NCI-H2107 (cell line): ENCODE measurements around the gene TPP1.

ENCODE experiments used
- DNase-seq: peaks from one replicate; lab custom pipeline; 2025; lab: John Stamatoyannopoulos, UW

TPP1 gene

DNA sequence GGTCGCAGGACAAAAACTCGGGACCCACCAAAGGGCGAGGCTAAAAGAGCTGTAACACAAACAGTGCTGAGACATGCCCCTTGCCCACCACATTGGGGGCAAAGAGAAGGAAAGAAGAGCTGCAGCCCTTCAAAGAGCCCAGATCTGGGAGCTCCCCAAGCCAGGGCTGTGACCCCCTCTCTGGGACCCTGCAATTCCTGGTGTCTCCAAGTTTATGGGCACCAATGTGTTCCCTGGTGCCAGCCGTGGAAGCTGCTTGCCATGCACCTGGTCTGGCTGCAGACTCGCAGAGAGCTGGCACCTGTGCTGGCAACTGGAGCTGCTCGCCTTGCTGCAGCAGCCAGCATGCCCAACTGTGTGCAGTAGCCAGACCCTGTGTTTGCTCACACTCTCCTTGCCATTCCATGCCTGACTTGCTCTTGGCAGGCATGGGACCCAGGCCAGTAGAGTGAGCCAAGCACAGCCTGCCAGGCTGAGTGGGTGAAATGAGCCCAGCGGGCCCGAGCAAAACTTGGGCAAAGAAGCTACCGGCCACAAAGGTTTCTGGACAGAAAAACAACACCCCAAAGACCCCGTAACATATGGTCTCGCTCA is 31.8 kb downstream of the TPP1 start:
- no peak for DNase-seq

DNA sequence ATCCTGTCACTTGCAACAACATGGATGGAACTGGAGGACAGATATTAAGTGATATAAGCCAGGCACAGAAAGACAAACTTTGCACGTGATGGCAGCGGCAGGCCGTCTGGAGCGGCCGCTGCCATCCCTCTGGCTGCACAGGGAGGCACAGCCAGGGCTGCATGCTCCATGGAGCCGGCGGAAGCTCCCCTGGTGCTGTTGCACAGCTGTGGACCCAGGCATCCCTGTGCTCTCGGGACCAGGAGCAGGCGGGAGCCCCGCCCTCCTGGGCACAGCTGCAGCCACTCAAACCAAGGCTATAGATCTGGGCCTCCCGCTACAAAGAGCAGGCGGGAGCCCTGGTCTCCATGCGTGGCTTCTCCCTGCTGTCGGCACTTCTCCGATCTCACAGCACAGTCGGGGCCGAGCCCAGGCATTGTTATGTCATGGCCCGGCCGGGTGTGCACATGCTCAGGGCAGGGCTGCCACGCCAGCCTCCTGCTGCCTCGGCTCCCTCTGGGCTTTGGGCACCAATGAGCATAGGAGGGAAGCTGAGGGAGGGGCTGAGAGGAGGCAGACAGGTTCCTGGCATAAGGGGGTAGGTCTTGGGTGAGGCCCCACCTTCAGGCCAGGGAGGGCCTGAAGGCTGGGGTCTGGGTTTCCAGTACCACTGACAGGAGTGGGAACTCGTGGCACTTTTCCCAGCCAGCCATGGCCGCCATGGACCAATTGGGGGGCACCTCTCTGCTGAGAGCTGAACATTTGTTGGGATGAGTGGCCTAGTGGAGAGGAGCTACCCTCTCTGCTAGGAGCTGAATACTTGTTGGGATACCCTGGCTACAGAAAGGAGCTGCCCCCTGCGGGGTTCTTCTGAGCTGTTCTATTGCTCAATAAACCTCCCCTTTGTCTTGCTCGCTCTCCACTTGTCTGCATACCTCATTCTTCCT is 32.5 kb downstream of the TPP1 start:
- no peak for DNase-seq

DNA sequence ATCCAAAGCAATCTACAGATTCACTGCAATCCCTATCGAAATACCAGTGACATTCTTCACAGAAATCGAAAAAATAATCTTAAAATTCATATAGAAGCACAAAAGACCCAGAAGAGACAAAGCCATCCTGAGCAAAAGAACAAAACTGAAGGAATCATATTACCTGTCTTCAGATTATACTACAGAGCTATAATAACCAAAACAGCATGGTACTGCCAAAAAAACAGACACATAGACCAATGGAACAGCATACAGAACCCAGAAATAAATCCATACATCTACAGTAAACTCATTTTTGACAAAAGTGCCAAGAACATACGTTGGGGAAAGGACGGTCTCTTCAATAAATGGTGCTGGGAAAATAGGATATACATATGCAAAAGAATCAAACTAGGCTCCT is 34.7 kb downstream of the TPP1 start:
- DNase-seq = no peak

DNA sequence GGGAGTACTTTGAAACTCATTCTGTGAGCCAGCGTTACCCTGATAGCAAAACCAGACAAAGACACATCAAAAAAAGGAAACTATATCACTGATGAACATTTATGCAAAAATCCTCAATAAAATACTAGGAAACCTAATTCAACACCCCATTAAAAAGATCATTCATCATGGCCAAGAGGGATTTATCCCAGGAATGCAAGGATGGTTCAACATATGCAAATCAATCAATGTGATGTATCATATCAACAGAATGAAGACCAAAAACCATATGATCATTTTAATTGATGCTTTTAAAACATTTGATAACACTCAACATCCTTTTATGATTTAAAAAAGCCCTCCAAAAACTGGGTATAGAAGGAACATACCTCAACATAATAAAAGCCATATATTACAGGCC is 35.6 kb downstream of the TPP1 start:
- DNase-seq = no peak

DNA sequence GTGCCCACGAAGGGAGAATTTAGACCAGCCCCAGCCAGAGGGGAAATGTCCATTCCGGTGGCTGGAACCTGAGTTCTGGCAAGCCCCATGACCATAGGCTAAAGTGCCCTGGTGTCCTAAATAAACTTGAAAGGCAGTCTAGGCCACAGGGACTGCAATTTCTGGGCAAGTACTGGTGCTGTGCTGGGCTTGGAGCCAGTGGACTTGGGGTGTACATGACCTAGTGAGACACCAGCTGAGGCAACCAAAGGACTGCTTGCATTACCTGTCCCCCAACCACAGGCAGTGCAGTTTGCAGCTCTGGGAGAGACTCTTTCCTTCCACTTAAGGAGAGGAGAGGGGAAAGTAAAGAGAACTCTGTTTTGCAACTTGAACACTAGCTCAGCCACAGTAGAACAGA is 39.5 kb downstream of the TPP1 start:
- no peak for DNase-seq

DNA sequence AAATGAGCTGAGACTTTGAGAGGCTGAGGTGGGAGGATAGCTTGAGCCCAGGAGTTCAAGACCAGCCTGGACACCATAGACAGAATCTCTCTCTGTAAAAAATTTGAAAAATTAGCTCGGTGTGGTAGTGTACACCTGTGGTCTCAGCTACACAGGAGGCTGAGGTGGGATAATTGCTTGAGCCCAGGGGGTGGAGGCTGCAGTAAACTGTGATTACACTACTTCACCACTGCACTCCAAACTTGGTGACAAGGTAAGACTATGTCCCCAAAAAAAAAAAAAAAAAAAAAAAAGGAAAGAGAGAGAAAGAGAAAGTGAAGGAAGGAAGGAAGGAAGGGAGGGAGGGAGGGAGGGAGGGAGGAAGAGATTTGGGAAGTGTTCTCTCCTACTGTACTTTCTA is 41.1 kb downstream of the TPP1 start:
- no peak for DNase-seq

DNA sequence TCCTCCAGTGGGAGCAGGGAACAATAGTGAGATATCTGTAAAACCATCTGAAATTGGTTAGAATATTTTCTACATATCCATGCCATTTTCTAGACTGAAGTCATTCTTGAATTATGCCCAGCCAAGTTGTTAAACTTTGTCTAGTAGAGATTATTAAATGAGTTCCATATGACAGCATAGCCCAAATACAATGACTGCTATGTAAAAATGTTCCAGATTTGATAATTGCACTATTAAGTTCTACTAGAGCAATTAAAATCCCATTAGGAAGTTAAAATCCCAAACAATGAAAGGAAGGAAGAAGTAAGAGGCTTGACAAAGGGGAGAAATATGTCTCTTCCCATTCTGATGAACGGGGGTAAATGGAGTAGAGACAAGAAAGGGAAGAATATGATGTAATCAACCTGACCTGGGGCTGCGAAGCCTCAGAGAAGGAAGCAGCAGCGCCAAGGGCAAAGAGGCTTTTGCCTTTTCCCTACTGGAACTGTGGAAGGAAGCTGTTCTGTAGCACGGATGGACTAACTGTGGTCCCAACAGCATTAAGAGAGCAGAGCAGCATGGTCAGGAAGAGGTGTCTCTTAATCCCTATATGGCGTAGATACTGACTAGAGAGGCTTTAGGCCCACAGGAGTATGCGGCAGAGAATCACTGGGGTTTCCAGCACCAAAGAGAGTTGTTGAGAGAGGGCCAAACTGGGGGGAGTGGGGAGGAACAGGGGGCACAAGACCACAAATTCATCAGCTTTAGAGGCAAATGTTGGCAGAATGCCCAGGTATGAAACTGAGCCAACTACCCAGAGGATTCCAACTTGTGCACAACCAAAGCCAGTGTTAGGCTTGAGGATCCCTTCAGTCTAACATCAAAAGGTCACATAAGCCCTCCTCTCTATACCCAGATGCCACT is 42.5 kb downstream of the TPP1 start:
- no peak for DNase-seq

DNA sequence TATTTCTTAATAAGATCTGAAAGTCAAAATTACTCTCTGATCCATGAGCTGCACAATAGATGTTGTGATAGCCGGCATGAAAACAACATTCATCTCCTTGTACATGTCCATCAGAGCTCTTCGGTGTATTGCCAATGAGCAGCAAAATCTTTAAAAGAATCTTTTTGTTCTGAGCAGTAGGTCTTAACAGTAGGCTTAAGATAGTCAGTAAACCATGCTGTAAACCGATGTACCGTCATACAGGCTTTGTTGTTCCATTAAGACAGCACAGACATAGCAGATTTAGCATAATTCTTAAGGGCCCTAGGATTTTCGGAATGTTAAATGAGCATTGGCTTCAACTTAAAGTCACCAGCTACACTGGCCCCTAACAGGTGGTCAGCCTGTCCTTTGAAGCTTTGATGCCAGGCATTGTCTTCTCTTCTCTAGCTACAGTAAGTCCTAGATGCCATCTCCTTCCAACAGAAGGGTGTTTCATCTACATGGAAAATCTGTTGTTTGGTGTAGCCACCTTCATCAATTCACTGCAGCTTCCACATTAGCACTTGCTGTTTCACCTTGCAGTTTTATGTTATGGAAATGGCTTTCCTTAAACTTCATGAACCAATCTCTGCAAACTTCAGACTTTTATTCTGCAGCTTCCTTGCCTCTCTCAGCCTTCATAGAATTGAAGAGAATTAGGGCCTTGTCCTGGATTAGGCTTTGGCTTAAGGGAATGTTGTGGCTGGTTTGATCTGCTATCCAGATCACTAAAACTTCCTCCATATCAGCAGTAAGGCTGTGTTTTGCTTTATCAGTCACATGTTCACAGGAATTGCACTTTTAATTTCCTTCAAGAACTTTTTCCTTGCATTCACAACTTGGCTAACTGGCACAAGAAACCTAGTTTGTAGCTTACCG is 44.2 kb downstream of the TPP1 start:
- no peak for DNase-seq

DNA sequence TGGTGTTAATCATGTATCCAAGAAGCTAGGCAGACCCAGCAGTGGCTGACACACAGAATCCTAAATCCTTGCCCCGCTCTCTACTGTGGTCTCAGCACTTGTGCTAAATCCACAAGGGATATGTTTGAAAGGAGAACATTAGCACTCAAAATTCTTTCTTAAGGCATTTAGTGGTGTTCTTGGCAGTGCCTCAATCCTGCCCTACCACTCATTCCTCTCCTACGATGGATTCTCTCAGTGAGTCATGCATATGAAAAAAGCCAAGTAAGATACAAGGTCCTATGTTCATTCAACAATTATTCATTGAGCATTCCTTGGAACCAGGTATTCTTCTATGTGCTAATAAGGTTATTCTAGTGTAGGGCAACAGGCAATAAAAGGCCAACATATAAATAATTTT is 47.0 kb downstream of the TPP1 start:
- no peak for DNase-seq

DNA sequence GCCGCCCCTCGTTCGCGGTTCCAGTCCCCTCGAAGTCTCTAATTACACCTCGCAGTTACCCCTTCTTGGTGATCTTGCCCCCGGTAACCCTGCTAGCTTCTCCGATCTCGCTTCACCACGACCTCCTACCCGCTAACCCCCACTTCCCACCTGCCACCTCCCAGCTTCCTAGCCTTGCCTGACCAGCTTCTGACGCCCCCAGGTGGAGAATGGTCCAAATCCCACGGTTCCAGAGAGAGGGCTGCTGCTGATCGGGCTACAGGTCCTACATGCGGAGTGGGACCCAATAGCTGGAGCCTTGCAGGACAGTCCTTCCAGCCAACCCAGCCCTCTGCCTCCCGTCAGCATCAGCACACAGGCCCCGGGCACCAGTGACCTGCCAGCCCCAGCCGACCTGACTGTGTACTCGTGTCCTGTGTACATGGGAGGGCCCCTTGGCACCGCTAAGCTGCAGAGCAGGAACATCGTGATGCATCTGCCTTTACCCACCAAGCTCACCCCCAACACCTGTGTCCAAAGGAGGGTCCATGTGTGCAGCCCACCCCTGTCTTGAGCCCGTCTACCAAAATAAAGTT is 47.7 kb downstream of the TPP1 start:
- DNase-seq = no peak

DNA sequence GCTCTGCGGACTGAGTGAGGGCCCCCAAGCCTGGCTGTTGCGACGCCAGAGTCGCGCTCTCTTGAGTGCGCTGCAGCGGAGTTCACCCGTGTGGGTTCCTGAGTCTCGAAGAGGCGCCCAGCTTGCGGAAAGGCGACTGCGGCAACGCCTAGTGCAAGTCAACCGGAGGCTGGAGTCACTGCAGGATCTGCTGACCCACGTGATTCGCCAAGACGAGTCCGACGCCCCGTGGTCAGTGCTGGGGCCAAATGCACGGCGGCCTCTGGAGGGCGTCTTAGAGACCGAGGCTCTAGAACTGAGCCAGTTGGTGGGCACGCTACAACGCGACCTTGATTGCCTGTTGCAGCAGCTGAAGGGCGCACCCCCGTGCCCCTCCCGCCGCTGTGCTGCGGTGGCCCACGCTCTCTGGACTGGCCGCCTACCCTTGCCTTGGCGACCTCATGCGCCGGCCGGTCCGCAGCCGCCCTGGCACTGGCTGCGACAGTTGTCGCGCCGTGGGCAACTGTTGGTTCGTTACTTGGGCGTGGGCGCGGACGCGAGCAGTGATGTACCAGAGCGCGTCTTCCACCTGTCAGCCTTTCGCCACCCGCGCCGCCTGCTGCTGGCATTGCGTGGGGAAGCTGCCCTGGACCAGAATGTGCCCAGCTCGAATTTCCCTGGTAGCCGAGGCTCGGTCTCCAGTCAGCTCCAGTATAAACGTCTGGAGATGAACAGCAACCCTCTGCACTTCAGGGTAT is 48.4 kb downstream of the TPP1 start:
- no peak for DNase-seq

DNA sequence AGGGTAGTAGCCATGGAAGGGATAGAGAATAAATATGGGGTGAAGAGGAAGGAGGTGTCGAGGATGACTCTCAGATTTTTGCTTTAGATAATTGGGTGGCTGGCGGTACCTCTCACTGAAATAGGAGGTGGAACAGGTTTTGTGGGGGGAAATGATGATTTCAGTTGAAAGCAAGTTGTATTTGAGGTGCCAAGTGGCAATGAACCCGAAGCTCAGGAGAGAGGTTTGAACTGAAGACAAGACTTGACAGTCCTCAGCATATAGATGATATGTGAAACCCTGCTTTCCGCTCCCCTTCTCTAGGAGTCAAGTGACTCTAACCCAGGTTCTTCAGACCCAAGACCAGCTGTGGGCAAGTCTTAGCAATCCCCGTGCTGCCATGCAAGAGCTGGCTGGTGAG is 49.5 kb downstream of the TPP1 start:
- DNase-seq = no peak

DNA sequence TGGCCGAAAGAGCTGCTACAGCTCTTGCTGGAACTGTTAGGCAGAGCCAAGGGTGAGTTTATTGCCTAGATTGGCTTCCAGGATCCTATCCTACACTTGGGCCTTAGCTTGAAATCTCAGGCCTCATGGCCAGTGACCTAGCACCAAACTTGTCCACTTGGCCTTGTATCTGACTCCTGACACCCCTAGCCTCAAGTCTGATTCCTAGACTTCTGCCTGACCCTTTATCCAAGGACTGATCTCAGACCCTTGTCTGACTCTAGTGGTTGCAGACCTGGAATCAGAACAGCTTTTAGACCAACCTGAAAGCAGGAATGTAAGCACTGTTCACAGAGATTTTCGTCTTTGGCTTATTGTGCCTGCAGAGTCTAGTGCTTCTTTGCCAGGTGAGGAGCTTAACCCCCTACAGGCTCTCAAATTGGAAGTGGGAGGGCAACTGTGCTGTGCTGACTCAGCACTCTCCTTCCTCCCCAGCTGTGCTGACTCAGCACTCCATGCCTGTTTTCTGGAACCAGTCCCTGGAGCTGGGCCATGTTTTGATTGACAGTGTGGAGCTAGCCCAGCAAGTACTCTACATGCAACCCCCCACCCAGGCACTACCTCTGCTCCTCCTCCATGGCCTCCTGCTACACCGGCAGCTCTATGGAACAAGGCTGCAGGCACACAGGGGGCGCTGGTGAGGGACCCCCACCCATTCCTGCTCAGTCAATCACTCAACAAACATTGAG is 50.9 kb downstream of the TPP1 start:
- DNase-seq = no peak

DNA sequence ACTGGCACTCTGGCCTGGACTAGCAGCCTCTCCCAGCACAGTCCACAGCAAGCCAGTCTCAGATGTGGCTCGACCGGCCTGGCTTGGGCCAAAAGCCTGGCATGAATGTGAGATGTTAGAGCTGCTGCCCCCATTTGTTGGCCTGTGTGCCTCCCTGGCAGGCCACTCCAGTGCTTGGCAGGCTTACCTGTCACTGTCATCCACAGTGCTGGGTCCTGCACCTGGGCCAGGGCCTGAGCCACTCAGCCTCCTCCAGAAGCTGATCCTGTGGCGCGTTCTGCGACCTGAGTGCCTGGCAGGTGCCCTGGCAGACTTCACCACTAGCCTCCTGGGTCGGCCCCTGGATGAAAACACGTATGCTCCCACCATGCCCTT is 51.9 kb downstream of the TPP1 start:
- no peak for DNase-seq

DNA sequence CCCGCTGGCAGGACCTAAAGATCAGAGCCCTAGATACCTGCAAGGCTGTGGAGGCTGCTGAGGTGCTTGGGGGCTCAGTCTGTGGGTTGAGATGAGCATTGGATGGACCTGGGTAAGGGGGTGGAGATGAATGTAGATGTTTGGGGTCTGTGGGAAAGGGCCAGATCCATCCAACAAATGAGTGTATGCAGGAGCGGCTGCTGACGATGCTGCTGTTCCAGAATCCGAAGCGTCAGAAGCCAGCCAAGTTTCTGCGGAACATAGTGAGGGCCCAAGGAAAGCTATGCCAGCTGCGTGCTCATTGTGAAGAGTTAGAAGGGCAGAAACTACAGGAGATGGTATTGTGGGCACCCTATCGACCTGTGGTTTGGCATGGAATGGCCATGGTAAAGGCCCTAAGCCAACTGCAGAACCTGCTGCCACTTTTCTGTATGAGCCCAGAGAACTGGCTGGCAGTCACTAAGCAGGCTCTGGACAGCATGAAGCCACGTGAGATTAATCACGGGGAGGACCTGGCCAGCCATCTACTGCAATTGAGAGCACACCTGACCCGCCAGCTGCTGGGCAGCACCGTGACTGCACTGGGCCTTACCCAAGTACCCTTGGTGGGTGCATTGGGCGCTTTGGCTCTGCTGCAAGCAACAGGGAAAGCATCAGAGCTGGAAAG is 52.4 kb downstream of the TPP1 start:
- no peak for DNase-seq

DNA sequence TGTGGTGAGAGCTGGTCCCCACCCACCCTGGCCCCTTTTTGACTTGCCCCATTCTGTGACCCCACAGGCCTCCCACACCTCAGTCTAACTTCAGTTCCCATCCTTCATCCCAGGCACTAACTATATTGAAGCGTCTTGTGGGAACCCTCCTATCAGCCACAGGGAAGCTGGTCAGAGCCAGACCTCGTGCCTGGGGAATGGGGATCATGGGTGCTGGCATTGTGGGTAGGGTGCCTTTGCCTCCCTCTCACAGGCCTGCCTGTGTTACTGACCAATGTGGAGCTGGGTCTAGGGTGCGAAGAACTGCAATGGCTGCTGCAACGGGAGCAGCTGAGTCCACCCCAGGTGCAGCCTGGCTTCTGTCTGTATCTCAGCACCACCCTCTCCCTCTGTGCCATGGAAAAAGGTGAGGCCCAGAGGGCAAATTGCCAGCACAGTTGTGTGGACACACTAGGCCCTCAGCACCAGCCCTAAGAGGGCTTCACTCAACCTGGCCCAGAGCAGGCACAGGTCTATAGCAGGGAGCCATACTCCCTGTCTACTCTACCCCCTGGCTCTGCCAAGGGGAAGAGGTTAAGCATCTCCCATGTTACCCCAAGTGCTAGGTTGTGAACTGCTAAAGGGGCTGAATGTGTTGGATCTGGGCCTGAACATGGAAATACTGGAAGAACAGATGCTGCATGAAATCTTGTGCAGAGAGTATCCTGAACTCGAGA is 53.1 kb downstream of the TPP1 start:
- DNase-seq = no peak

DNA sequence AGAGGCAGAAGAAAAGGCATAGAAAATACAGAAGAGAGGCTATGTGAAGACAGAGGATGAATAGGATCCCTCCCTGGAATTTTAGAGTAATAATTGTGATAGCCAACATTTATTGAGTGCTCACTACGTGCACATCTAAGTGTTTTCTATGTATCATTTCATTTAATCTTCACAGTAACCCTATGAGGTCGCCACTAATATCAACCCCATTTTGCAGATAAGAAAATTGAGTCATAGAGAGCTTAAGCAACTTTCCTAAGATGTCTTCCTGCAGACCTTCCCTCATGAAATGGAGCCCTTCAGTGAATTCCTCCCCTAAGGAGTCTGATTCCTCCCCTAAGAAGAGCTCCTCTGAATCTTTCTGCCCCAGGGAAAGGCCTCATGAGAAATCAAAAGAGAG is 53.9 kb downstream of the TPP1 start:
- no peak for DNase-seq

DNA sequence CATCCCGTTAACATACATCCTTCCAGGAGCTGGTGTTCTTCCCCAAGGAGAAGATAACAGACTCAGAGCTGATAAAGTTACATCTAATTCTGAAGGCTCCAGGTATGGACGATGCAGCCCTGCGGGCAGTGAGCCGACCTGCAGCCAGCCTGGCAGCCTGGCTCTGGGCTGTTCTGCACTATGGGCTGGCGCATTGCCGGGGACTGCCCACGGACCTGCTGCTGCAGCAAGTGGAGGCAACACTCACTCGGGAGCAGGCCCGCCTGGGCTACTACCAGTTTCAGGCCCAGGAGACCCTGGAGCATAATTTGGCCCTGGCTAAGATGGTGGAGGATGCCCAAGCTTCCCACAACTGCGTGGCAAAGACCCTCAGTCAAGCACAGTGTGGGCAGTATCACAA is 55.6 kb downstream of the TPP1 start:
- DNase-seq = no peak

DNA sequence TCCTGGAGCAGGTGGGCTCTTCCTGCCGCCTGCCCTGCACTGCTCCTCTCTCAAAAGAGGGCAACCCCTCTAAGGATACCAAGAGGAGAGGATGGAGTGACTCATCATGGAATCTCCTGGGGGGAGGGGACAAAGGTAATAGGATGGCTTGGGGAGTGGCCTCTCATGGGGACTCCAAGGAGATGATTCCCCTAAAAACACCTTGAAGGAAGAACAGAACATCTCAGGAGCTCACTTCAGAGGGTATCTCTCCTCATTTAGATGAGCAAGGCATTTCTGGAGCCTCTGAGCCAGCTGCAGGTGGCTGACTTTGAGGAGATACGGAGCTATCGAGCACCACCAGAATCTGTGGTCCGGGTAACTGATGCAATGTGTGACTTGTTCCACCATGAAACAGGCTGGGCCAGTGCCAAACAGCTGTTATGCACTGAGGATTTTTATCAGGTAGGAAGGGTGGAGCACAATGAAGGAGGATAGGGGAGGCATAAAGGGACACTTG is 56.1 kb downstream of the TPP1 start:
- DNase-seq = no peak
